Tibial artery (tissue), 4 donors: ENCODE results near the gene CREB3L4.
A peak's percentile ranks its signal among the peaks of the same experiment; 100 is the strongest.

Experiments used
- DNase-seq, 2 donors: peaks; one replicate each; pipeline ENCODE4 v3.0.0-alpha.2; 2019
- H3K27ac ChIP-seq, 2 donors: fragments of 200-600 bp; sonication (generic) in 1 of 2; 1 replicate in 1 of 2; 2 replicates in 1 of 2; pipeline ENCODE4 v1.5.1; 2018 to 2019; ENCODE audit warnings: mild to moderate bottlenecking in 1 of 2
- H3K27me3 ChIP-seq, 2 donors: fragments of 200-600 bp; sonication (generic) in 1 of 2; one replicate each; pipeline versions ENCODE4 v1.5.1 to v1.6.0; 2016 to 2019
- H3K36me3 ChIP-seq, 3 donors: fragments of 200-600 bp; sonication (generic) in 2 of 3; one replicate each; pipeline ENCODE4 v1.5.1; 2016 to 2019; ENCODE audit warnings: mild to moderate bottlenecking in 2 of 3
- H3K4me1 ChIP-seq, 4 donors: fragments of 200-600 bp; sonication (generic) in 2 of 4; 1 replicate in 3 of 4; 2 replicates in 1 of 4; pipeline ENCODE4 v1.5.1; 2016 to 2019
- H3K4me3 ChIP-seq, 2 donors: fragments of 200-600 bp; sonication (generic) in 1 of 2; 1 replicate in 1 of 2; 2 replicates in 1 of 2; pipeline ENCODE4 v1.5.1; 2018 to 2019; ENCODE audit warnings: mild to moderate bottlenecking in 2 of 2
- H3K9me3 ChIP-seq, 3 donors: fragments of 200-600 bp; sonication (generic) in 1 of 3; one replicate each; pipeline ENCODE4 v1.5.1; 2016 to 2019
- intact Hi-C: fragments of 100-400 bp; cut with DNase I; formaldehyde crosslinking; loops from one replicate; pipeline ENCODE4 v1.15.0; 2023; ENCODE audit warnings: low total_unique reads
- TF ChIP-seq, protein P1 (sequence below), 2 experiments: fragments of 200-600 bp in 1 of 2; fragments of 450-650 bp in 1 of 2; IDR thresholded peaks; one replicate each; pipeline ENCODE4 v1.5.1; 2017 to 2019; ENCODE audit warnings: antibody characterized with exemption in 2 of 2, mild to moderate bottlenecking in 1 of 2, moderate library complexity in 1 of 2

CREB3L4 gene

DNA sequence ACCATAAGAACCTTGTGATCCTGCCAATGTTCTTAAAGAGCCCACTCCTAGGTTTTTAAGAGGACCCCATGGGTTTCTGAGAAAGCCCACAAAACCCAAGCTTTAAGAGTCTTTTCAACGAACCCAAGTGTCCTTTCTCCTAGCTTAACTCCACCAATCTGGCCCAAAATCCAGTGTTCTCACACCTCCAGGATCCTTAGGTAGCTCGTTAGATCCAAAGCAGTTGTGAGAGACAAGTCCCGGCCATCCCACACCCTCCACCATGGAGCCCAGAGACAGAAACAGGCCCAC lies 22.9 kb upstream of the CREB3L4 start:
- Histone ChIP-seq H3K27ac (peak overlapping the region; percentile 94 to 98), H3K27me3 (no peaks in the 10 kb centered on the region), H3K9me3 (no peaks in the 10 kb centered on the region), H3K36me3 (peaks cover 40 to 68% (median 52%) of the 10 kb centered on the region in 3 donors), H3K4me1 (peaks cover 0 to 31% (median 15%) of the 10 kb centered on the region in 4 donors), H3K4me3 (peak overlapping the region; percentile 87 to 93)
- no peak for DNase-seq
- TF ChIP-seq, protein P1, sequence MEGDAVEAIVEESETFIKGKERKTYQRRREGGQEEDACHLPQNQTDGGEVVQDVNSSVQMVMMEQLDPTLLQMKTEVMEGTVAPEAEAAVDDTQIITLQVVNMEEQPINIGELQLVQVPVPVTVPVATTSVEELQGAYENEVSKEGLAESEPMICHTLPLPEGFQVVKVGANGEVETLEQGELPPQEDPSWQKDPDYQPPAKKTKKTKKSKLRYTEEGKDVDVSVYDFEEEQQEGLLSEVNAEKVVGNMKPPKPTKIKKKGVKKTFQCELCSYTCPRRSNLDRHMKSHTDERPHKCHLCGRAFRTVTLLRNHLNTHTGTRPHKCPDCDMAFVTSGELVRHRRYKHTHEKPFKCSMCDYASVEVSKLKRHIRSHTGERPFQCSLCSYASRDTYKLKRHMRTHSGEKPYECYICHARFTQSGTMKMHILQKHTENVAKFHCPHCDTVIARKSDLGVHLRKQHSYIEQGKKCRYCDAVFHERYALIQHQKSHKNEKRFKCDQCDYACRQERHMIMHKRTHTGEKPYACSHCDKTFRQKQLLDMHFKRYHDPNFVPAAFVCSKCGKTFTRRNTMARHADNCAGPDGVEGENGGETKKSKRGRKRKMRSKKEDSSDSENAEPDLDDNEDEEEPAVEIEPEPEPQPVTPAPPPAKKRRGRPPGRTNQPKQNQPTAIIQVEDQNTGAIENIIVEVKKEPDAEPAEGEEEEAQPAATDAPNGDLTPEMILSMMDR (IDR thresholded peaks at IDR 0.05), result no peak
- intact Hi-C loops, result loop anchor here (5.0 to 10.0 kb wide), 2 partner anchors 43 to 270 kb away; partner anchors contain the start of genes ILF2, NPR1 and RAB13

DNA sequence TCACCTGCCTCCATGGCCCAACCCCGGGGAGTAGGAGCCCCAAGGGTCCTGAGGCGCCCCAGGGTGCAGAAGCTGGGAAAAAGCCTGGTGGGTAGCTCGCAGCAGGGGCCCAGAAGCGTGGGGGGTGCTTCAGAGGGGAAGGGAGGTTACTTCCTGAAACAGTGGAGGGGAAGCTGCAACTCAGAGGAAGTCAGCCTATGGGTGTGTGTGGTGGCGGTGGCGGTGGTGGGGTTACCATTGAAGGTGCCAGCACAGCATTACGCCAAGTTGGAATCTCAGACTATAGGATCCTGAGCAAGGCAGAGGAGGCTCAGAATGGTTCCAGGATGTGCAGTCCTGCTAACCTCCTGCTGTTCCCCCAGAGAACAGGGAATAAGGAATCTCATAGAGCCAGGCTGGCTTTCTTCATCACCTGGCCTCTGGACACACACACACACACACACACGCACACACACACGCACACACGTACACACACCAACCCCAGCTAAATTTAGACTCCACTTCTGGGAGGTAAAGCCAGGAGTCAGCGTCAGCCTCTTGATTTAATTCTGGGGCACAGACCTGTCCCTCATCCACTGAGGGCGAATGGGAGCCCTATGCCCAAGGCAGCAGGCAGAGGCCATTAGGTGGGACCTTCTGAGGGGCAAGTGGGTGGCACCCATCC lies 22.4 kb upstream of the CREB3L4 start:
- no peaks in the 10 kb centered on the region for H3K9me3 ChIP-seq
- H3K36me3 ChIP-seq, result peaks cover 39 to 68% (median 52%) of the 10 kb centered on the region in 3 donors
- no peaks in the 10 kb centered on the region for H3K27me3 ChIP-seq
- H3K27ac ChIP-seq, result peak overlapping the region; percentile 94 to 98
- intact Hi-C loops, result loop anchor here (5.0 to 10.0 kb wide), 2 partner anchors 42 to 270 kb away; partner anchors contain the start of genes ILF2, NPR1 and RAB13
- DNase-seq, result peak; percentile 63 to 86
- H3K4me1 ChIP-seq, result peaks cover 0 to 31% (median 15%) of the 10 kb centered on the region in 4 donors
- TF ChIP-seq, protein P1 (IDR thresholded peaks at IDR 0.05), result no peak
- peak overlapping the region; percentile 87 to 93 for H3K4me3 ChIP-seq

DNA sequence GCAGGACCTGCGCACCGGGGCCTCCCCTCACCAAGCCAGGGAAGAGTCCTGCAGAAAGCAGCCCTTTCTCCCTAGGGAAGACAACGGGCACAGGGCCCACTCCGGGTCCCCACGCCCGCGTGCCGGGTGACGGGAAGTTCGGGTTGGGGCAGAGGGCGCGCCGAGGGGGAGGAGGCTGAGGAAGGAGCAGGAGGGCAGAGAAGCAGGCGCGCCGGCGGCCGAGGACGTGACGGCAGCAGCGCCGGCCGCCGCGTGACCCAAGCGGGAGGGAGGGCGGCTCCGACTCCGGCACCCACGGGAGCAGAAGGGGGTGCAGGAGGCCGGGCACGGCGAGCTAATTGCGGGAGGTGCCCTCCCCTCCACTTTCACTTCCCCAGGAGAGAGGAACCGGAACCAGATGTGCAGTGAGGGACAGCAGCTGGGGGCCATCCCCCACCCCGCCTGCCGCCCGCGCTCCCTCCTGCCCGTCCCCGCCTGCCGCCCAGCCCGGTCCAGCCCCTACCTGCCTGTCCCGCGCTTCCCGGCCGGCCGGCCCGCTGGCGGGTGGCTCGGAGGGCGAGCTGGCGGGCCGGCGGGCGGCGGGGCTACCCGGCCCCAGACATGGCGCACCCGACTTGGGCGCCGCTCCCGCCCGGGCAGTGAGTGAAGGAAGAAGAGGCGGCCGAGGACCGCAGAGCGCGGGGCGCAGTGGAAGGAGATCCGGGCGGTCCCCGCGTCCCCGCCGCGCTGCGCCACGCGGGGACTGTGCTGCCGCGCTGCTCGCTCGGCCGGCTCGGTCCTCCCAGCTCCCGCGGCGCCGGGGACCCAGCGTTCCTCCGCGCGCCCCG lies 21.7 kb upstream of the CREB3L4 start:
- no peaks in the 10 kb centered on the region for H3K27me3 ChIP-seq
- intact Hi-C loops, result loop anchor here (2.0 to 10.0 kb wide), 3 partner anchors 41 to 271 kb away; partner anchors contain the start of genes ILF2, NPR1 and RAB13
- H3K27ac ChIP-seq, result peak overlapping the region; percentile 94 to 98
- no peaks in the 10 kb centered on the region for H3K9me3 ChIP-seq
- peaks cover 0 to 31% (median 15%) of the 10 kb centered on the region in 4 donors for H3K4me1 ChIP-seq
- H3K4me3 ChIP-seq, result peak overlapping the region; percentile 87 to 93
- DNase-seq, result peak; percentile 87 to 95
- peaks cover 39 to 68% (median 52%) of the 10 kb centered on the region in 3 donors for H3K36me3 ChIP-seq
- TF ChIP-seq, protein P1 (IDR thresholded peaks at IDR 0.05), result no peak

DNA sequence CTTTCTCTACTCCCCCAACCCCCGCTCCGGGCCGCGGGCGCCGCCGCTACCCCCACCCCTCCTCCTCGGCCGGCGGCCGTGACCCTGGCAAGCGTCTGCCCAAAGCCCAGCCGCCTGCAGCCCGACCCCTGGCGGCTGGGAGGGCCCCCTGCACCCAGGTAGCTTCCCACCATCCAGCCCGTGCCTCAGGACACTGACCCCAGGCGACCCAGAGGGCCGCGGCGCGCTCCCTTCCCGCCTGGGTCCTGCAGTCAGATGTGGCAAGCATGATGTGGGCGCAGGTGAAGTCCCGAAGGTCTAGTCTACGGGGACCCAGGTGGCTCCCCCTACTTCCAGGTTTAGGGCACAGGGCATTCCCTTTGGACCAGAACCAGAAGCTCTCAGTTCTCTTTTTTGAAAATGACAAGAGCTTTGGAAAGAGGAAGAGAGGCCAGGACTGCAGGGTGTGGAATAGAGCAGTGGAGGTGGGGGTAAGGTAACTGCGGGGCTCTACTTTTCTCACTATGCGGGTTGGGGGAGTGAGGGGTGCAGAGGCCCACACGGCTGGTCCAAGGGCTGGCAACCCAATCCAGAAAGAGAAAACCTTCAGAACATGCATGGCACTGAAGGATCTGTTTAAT lies 21.0 kb upstream of the CREB3L4 start, which contains the start of gene DENND4B:
DENND4B (minus strand) TSS at position 97 of the 620 bp plus-strand sequence. CDS start 2,344 bp downstream, outside the sequence.
- Histone ChIP-seq H3K27ac (peak within 1 kb of the TSS; percentile 94 to 98), H3K36me3 (peaks cover 39 to 68% (median 52%) of the 10 kb centered on the region in 3 donors), H3K4me1 (peaks cover 0 to 31% (median 15%) of the 10 kb centered on the region in 4 donors), H3K27me3 (no peaks in the 10 kb centered on the region), H3K4me3 (peak within 1 kb of the TSS; percentile 87 to 93), H3K9me3 (no peaks in the 10 kb centered on the region)
- peak; percentile 75 to 90 for DNase-seq
- TF ChIP-seq, protein P1 (IDR thresholded peaks at IDR 0.05), result peak; percentile 85 to 98
- intact Hi-C loops, result loop anchor here (2.0 to 10.0 kb wide), 3 partner anchors 41 to 272 kb away; partner anchors contain the start of genes ILF2, NPR1 and RAB13

DNA sequence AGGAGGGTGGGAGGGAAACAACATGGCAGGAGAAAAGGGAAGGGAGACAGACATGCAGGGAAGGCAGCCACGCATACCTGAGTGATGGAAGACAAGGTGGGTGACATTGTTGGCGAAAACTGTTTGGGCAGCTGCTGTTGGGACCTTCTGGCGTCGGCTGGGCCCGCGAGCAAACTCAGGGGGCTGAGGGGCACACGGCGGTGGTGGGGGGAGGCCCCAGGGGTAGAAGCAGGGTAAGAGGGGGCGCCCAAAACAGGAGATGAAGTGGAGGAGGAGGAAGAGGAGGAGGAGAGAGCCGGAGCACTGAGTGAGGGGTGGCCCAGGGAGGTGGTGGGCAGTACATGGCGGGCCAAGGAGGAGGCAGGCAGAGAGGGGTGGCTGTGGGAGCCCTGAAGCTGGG lies 16.5 kb upstream of the CREB3L4 start:
- Histone ChIP-seq H3K36me3 (peaks cover 58 to 76% (median 72%) of the 10 kb centered on the region in 3 donors), H3K9me3 (no peaks in the 10 kb centered on the region), H3K27me3 (no peaks in the 10 kb centered on the region), H3K4me1 (peaks cover 0 to 28% (median 14%) of the 10 kb centered on the region in 4 donors), H3K27ac (no peak overlapping the region), H3K4me3 (no peak overlapping the region)
- TF ChIP-seq, protein P1 (IDR thresholded peaks at IDR 0.05), result no peak
- intact Hi-C loops, result no loop called here
- DNase-seq, result no peak
